HS-27A (cell line): ENCODE measurements around the gene SH3PXD2A.

ENCODE experiments used
- DNase-seq: peaks from one replicate; pipeline ENCODE4 v3.0.0-alpha.2; 2012; ENCODE audit warnings: low read depth, missing footprints

The SH3PXD2A gene

DNA sequence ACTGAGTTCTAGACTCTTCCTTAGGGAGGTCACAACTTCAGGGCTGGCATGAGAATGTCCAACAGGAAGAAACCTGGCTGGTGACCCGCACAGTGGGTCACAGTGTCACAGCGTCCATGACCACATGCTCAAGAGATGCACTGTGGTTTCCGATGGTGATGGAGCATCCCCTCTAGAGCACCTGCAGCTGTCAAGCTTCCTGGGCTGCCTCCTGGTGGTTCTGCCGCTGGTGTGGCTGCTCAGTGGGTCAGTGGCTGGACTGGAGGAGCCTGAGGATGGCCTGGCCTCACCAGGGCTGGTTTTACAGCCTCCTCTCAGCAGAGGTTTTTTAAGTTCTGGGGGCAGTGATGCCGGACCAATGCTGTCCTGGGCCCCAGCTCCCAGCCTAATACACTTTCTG lies 149.3 kb downstream of the SH3PXD2A start:
- no peak for DNase-seq

GRCh38 chr10:103703941-103704919 lies 151.1 kb downstream of the SH3PXD2A start:
- DNase-seq = no peak

GRCh38 chr10:103701380-103702222 lies 153.8 kb downstream of the SH3PXD2A start:
- DNase-seq = no peak

DNA sequence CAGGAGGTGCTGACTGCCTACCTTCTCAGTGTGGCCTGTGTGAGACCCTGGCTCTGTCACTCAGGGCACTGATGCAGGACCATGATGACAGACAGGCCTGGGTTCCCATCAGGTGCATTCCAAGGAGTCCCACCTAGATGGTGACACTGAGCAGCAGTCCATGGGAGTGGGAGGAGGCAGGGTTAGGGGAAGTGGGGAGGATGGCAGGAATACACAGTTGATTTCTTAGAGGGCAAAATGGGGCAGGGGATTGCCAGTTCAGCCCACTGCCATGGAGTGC lies 155.0 kb downstream of the SH3PXD2A start:
- DNase-seq = no peak

DNA sequence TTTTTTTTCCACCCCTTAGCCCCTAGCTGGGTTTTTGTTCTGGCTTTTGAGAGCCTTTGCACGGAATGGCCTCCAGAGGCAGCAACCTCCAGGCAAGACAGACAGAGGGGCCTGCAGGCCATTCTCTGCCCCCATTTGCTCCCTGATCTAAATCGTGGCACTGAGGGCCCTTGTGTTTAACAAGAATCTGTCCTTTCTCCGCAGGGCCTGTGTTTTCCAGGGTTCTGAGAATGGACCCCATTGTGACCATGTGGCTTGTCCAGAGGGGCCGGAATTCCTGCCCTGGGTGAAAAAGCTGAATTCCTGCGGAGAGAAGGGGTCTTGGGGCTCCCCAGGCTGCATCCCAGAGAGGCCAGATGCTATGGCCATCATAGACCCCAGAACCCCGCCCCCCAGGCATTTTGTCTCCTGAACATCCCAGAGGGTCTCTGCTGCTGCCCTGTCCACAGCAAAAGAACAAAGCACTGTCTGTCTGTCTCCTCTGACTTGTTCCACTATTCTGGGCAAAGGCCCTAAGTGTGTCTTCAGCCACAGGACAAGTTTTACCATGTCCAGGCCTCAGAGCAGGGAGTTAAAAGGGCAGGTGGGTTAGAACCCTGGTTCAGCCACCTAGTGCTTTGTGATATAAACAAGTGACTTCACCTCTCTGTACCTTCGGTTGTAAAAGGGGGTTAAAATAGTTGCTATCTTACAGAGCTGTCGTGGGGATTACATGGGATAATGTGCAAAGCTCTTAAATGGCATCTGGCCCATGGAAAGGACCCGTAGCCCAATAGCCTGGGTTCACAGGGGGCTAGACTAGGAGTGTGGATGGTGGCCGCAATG lies 155.6 kb downstream of the SH3PXD2A start:
- DNase-seq = no peak

DNA sequence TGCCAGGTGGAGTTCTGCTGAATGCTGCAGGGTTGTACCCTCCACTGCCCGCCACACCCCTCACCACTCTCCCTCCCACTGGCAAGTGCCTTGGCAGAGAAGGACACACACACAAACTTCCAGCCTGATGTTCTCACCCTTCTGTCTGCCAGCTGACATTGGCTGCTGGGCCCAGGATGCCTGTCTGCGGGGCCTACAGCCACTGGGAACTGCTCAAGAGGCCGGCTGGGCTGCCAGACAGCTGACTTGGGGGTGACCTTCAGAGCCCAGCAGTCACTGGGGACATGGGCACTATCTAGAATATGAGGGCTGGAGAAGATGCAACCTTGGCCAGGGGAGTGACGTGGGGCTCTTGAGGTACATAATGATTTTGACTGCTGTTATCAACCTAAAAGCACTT lies 157.1 kb downstream of the SH3PXD2A start:
- no peak for DNase-seq

- DNase-seq = no peak
These were observed 157.6 kb downstream of the SH3PXD2A start for GRCh38 chr10:103697787-103698186.

DNA sequence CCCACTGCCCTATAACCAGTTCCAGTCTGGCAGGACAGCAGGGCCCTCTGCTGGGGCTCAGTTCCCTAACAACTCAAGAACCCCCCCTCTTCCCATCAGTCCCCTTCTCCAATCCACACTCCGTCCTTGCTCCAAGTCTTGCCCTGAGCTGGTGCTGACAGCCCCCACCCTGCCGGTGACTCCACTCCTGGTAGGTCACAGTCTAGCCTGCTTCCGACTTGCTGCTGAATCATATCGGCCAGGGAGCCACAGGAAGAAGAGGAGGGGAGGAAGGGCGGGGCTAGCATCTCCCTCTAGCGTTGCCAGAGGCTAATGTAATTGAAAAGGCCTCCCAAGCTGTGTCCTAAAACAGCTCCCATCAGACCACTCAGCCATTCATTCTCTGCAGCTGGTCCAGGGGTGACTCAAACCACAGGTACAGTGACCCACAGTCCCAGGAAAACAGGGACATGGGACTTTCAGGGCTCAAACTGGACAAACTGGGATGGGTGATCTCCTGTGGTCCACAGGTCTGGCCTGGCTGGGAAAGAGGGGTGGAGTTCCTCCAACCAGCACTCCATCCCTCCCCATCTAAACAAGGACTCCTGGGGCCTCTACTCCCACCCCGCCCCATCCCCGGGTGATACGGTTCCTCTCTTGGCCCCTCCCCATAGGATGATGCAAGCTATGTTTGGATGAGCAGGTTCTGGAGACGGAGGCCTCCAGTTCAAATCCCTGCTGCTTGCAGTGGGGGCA lies 158.8 kb downstream of the SH3PXD2A start:
- peak; percentile 40 for DNase-seq

GRCh38 chr10:103696094-103696410 lies 159.3 kb downstream of the SH3PXD2A start:
- DNase-seq = no peak

GRCh38 chr10:103695584-103696005 lies 159.8 kb downstream of the SH3PXD2A start:
- no peak for DNase-seq

DNA sequence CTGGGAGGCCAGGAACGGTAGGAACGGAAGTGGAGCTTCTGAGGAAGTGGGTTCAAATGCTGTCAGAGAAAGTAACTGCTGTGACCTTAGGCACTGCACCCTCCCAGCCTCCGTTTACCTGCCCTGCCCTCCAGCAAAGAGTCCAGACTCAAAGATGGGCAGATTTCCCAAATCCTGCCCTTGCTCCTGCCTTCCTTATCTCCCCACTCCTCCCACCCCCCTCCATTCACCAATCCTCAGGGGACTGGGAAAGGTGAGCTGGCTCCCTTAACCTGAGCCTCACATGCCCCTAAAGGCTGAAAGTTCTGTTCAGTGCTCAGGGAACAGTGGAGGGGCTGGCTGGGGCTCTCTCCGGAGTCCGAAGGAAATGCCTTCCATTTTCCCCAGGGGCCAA lies 161.6 kb downstream of the SH3PXD2A start:
- DNase-seq = no peak

DNA sequence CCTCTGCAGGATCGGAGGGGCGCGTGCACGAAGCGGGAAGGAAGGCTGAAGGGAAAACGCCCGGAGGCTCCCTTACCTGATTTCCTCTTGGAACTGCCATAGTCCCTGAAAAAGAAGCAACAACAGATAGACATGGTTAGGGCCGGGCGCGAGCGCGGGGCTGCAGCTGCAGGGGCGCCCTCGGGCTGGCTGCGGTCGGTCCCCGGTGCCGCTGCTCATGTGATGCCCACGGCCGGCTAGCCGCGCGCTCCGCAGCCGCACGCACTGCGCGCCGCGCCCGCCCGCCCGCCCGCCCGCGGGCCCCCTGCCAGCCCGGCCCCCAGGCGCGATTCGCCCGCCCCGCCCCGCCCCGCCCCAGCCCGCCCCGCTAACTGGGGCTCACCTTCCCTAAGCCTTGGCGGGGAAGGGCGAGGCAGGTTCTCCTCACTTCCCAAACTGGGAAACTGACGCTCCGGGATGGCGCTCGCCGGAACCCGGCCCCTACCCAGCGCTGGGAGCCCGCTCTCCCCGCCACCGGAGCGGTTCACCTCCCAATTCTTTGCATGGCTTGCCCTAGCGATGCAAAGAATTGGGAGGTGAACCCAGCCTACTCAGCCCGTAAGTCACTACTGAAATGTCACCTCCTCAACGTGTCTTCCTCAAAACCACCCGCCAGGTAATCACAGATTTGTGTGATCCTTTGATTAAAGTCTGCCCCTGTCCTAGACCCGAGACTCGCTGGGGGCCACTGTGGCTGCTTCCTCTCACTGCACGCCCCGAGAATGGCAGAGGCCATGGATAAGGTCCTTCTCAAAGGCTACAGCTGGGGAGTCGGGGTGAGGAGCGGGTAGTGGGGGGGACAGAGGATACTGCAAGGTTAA lies 162.2 kb downstream of the SH3PXD2A start:
- DNase-seq = no peak

- DNase-seq = no peak
These were observed 162.9 kb downstream of the SH3PXD2A start for GRCh38 chr10:103692436-103692951.

- DNase-seq = no peak
These were observed 163.5 kb downstream of the SH3PXD2A start for GRCh38 chr10:103691723-103692435.

DNA sequence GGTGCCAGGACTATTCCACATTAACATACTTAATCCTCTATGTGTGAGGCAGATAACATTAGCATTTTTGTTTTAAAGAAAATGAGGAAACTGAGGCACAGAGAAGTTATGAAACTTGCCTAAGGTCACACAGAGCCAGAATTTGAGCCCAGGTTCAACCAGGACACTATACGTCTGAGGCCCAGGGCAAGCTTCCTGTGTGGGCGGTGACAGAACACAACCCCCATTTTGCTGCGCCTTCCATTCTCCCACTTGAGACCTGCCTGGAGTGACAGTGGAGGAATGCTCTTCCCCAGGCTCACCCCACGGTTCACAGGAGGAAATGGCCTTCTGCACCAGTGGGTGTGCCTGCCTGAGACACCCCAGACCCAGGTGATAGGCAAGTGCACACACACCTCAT lies 164.1 kb downstream of the SH3PXD2A start:
- DNase-seq = no peak

- DNase-seq = no peak
These were observed 165.1 kb downstream of the SH3PXD2A start for GRCh38 chr10:103690281-103690680.

GRCh38 chr10:103688491-103688890 lies 166.9 kb downstream of the SH3PXD2A start:
- no peak for DNase-seq

DNA sequence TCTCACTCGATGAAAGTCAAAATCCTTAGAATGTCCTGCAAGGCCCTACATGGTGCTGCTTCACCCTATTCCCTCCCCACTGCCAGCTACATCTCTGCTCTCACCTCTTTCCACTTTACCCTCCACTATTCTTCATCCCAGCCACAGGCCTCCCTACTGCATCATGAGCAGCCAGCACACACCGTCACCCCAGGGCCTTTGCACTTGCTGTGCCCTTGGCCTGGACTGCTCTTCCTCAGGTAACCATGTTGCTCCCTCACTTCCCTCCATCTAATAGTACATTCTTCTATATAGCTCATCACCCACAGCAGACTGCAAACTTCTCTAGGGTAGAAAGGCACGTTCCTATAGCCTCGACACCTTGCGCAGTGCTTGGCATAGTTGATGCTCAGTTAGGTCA lies 167.7 kb downstream of the SH3PXD2A start:
- no peak for DNase-seq

- DNase-seq = no peak
These were observed 168.2 kb downstream of the SH3PXD2A start for GRCh38 chr10:103687172-103687571.
